Iris pigment epithelial cell (primary cell): ENCODE data around the gene RFLNA.
A peak's percentile ranks its signal among the peaks of the same experiment; 100 is the strongest.

ENCODE experiments used
- DNase-seq: peaks from one replicate; pipeline ENCODE4 v3.0.0-alpha.2; 2011; ENCODE audit warnings: low read depth

The RFLNA gene

DNA sequence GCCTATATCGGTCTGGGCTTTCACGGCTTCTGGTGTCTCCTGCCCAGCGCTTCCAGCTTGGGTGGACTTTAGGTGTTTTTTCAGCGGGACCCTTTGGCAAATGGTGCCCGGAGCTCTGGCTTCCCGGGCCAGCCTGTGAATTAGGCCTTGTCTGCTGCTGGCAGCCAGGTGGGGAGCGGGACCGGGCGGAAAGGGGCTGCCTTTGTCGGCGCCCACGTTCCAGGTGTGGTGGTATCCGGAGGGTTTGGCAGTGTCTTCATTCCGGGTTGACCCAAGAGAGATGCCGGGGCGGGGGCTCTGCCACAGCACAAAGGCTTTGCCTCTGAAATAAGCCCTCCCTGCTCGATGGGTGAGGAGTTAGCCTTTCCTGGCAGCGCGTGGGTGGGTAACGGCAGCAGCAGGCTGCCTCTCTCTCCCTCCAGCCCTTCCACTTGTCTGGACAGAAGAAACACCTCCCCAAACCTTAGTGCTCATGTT is 9.5 kb downstream of the RFLNA start:
- no peak for DNase-seq

DNA sequence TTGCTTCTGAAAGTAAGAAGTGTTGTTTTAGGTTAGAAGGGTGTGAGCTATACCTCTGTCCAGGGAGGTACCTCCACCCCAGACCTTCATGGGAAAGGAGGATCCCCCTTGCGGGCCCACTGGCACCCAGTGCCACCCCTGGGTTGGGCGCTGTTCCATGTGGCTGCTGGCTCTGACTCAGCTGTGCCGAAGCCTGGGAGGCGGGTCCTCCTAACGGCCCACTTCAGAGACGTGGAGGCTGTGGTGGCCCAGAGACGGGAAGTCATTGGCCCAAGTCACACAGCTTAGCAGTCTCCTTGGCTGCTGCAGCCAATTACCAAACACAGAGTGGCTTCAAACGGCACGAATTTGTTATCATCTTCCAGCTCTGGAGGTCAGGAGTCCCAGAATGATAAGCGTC is 10.2 kb downstream of the RFLNA start:
- DNase-seq, result no peak

DNA sequence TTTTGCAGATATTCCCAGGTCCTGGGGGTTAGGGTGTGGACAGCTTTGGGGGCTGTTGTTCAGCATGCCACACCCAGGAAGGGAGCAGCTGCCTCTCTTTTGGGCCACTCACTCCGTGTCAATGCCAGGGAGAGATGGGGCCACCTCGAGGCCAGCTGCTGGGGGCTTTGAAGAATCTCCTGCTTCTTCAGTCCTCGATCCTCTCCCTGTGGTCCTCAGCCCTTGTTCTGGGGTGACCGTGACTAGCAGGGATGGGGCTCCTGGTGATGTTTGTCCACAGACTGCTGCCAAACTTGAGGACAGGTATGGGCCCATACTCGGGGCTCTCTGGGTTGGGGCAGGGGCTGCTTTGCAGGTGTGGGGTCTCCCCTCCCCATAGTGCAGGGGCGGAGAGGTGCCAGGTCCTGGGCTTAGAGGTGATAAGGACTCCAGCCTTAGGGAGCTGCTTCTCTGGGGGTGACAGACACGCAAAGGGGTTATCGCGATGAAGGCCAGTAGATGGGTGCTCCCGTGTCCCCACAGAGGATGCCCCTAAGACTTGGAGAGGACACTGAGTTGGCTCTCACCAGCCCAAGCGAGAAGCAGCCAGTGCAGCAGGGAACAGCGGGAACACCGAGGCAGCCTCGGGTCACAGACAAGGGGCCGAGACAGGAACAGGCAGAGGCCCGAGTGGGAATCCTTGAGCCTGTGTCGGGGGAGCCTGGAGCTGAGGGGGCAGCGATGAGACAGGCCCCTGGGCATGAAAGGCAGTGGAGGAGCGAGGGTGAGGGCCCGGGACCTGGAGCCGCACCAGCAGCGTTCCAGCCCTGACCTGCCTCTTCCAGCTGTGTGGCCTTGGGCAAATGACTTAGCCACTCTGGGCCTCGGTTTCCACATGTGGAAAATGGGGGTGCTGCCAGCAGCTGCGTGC is 11.1 kb downstream of the RFLNA start:
- DNase-seq, result no peak

DNA sequence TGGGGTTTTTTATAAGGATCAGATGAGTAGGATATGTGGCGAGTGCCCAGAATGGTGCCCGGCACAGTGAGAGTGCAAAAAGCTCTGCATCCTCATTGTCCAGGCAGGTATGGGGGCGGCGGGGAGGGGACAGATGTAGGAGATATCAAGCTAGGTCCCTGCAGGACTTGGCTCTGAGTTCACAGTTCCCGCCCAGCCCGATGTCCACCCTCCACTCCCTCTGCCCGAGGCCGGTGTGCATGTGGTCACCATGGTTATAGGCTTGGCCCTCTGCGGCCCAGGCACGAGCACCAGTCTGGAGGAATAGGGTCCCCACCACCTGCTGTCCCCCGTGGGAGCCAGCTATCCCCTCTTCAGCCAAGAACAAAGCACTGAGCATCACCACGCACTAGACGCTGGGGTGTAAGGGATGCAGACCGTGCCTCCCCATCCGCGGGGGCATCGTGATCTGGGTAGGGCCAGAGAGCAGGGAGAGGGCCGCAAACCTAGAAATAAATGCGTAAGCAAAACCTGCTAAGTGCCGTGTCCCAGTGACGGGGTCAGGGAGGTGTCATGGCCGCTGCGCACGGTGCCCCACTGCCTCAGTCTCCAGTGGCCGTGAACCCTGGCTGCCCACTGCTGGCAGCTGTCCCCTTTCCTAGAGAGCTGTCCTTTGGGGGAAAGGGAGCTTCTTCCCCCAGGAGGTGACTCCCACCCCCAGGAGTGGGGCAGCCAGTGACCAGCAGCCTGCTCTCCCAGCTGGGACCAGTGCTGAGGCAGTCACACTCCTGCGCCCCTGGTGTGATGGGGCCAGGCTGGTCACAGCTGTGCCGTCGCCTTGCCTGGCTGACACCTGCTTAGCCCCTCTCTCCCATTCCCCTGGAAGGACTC is 12.0 kb downstream of the RFLNA start:
- DNase-seq, result no peak

DNA sequence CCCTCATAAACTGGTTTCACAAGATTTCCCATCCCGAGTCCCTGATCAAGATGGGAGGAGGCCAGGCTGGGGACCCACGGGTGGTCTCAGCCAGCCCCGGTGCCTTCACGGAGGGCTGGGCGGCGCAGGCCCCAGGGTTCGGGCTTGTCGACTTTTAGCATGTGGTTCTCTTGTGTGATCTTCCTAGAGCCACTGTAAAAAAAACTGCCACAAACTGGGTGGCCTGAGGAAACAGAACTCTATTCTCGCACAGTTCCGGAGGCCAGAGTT is 12.6 kb downstream of the RFLNA start:
- no peak for DNase-seq

DNA sequence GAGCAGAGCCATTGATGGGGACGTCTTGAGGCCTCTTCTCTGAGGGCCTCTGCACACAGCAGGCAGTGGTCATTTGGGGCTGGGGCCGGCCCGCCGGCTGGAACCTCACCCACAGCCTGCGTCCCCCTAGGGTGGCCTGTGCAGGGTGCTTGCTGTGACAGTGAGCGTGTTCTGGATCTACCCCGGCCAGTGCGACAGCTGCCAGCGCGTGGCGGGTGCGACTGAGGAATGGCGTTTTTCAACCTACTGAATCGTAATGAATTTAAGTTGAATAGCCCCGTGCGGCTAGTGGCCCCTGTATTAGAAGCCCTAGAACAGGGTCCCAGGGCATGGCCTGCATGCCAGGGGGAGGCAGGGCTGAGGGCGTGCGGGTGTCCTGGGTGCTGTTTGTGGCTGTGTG is 13.8 kb downstream of the RFLNA start:
- DNase-seq, result no peak

DNA sequence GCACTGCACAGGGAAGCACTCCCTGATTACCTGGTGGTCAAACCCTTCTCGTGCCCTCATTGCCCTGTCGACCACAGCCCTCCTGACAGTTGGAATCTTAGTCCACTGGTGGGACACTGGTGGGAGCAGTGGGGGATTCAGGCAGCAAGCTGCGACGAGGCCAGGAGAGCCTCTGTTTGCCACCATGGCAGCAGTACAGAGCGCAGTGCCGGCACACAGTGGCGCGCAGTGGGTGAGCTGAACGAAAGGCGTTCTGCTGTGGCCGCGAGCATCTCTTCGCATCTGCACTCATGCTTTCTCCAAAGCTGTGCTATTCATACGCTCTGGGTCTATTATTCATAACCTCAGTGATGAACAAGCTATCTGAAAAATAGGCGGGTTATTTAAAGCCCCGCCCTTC is 14.3 kb downstream of the RFLNA start:
- no peak for DNase-seq

DNA sequence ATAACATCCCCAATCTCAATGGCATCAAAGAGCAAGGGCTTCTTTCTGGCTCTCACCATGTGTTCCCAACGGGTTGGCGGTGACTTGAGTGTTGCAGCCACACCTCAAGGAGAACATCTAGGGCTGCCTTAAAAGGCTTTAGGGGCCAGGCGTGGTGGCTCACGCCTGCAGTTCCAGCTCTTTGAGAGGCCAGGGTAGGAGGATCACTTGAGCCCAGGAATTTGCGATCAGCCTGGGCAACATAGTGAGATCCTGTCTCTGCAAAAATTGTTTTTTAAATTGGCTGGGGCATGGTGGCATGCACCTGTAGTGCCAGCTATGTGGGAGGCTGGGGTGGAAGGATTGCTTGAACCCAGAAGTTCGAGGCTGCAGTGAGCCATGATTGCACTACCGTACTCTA is 14.9 kb downstream of the RFLNA start:
- no peak for DNase-seq

DNA sequence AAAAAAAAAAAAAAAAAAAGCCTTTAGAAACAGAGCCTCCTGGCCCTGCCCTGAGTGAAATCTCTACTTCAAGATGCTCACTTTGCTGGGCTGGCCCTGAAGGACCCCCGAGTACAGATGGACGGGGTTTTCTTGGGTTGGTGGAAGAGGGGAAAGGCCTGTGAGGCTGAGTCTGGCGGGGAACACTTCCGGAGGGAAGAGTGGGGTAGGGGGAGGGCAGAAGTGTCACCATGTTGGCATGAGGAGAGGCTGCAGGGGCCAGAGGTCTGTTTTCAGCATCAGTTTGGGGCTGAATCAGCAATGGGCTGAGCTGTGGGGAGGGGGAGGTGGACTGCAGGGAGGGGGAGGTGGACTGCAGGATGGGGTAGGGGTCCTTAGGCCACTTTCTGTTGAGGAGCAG is 15.3 kb downstream of the RFLNA start:
- no peak for DNase-seq

DNA sequence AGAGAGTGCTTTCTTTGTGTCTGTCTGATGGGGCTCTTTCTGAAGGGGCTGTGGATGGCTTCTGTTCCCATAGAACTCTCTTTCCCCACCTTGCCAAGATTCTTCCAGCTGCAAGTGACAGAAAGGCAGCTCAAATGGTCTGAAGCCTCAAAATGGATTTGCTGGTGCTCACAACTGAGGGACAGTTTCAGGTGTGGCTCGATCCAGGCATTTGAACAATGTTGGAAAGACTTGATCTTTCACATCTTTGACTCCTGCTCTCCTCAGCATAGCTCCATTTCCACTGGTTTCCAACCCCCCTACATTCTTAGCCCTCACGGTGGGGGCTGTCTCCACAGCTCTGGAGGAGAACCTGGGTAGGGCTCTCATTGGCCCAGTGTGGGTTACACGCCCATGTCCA is 15.9 kb downstream of the RFLNA start:
- DNase-seq, result no peak

DNA sequence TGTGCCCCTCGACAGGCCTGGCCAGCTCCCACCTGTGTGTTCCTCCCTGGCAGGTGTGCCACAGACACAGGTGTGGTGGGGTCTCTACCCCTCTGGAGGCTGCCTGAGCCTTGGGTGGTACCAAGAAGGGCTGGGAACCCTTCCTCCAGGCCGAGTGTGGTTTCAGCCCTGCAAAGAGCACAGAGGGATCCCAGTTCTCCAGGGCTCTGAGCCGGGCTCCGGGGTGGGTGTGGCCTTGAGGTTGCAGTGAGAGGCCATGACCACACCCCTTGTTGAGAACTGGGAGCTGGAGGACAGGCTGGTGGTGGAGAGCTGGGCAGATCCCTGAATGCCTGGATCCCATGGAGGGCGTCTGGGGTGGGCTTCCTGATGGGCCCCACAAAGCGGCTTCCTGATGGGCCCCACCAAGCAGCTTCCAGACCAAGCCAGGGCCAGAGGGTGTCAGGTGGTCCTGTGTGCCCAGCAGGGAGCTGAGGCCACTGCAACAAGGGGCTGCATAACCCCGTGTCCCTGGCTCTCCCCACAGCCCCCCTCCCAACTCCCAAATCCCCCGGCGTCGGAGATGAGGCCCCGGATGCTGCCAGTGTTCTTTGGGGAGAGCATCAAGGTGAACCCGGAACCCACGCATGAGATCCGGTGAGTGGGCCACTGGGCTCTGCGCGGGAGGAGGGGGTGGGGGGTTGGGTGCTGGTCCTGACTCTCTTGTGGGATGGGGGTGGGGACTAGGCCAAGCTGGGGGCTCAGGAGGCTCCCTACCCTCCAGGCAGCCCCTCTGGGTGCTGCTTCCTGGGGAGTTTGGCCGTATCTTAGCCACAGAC is 16.6 kb downstream of the RFLNA start:
- no peak for DNase-seq

DNA sequence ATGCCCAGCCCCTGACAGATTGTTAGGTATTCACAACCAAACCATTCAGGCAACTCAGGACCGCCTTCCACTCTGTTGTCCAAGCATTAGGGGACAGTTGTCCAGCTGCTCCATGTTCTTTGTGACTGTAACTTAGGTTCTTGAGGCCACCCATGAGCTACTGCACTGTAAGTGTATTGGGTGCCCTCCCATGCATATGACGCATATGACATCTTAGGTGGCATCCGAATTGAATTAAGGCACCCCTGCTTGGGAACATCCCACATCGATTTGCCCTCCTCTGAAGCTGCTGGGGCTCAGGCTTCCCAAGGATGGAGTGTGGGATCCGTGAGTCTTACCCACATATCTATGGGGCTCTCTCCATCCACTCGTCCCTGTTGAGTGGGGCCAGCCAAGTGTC is 17.7 kb downstream of the RFLNA start:
- no peak for DNase-seq

DNA sequence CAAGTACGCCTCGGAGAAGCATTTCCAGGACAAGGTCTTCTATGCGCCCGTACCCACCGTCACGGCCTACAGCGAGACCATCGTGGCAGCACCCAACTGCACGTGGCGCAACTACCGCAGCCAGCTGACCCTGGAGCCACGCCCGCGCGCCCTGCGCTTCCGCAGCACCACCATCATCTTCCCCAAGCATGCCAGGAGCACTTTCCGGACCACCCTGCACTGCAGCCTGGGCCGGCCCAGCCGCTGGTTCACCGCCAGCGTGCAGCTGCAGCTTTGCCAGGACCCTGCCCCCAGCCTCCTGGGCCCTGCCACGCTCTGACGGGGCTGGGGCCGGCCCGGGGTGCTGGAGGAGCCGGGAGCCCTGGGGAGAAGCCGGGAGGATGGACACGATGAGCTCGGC is 19.3 kb downstream of the RFLNA start:
- no peak for DNase-seq

DNA sequence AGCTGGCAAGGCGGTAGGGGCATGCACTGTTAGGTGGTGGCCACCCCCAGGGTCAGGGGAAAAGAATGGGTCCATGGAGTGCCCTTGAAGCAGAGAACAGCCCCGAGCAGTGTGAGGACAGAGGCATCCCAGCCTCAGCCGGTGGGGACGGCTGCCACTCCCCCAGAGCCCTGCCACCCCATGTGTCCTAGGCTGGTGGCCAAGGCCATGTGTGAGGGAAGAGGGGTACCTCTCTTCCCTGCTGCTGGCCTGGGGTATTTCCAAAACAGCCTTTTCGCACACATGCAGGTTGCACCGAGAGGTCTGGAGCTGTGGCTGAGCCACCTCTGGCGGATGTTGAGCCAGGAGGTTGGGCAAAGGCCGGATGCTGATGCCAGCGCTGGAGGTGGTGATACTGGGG is 19.9 kb downstream of the RFLNA start:
- DNase-seq, result no peak

DNA sequence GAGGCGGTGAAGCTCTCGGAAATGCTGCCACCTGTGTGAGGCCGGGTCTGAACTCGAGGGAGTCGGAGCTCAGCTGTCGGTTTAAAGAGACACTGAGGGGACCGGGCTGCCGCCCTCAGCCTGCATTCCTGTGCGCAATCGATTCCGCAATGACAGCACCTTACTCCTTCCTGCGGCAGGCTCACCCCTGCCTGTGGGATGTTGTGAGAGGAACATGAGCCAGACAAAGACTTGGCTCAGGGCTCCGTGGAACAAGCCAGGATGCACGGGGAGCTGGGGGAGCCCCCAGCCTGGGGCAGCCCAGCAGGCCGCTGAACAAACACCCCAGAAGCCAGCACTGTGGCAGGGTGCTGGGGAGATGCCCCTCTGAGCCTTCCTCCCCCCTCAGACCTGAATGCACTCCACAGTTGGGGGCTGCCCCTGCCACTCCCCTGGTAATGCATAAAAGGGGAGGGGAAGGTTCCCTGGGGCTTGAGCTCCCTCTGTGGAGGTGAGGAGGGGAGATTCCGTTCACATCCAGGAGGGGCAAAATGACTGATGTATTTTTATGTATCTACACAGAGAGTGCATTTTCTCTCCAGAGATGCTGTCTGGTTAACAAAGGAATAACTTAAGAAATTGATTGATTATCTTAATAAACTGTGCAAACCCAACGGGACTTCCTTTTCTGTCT is 20.6 kb downstream of the RFLNA start:
- DNase-seq, result no peak

DNA sequence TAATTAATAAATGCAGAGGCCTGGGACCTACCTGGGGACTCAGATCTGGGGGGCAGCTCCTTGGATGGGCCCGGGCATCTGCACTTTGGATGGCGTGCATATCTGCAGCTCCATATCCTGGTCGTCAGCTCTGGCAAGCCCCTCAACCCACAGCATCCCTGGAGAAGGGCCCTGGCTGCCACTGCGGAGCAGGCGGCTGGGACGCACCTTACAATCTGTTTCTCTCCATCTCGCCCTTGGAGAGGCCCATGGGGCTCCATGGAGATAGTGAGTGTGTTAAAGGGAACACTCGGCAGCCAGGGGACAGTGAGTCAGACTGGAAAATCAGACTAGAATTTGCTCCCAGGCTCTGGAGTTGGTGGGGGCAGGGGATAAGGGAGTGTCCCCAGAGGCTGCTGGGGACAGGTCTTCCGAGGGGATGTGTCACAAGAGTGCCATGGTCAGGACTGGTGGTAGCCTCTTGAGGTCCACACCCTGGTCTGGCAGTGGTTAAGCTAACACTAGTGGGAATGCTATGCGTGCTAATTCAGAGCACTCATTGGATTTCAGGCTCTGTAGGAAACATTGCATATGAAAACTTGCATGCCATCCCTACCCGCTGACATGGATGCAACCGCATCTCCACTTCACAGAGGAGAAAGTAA is 21.5 kb downstream of the RFLNA start:
- DNase-seq, result no peak

DNA sequence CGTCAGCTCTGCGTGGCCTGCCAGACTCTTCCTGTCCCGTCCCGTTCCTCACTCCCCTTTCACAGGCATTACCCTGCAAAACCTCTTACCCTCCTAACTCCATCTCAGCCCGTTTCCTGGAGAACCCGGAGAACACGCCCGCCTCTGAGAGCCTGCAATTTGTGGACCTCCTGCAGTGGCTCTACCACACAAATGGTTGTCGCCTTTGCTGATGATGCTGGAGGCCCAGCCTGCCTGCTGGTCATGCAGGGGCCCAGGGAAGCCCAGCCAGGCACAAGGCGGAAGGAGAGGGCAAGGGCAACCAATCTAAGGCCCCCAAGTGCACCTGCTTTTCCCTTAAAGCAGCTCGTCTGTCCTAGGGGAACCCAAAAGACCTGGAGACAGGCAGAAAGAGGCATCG is 22.5 kb downstream of the RFLNA start:
- no peak for DNase-seq

DNA sequence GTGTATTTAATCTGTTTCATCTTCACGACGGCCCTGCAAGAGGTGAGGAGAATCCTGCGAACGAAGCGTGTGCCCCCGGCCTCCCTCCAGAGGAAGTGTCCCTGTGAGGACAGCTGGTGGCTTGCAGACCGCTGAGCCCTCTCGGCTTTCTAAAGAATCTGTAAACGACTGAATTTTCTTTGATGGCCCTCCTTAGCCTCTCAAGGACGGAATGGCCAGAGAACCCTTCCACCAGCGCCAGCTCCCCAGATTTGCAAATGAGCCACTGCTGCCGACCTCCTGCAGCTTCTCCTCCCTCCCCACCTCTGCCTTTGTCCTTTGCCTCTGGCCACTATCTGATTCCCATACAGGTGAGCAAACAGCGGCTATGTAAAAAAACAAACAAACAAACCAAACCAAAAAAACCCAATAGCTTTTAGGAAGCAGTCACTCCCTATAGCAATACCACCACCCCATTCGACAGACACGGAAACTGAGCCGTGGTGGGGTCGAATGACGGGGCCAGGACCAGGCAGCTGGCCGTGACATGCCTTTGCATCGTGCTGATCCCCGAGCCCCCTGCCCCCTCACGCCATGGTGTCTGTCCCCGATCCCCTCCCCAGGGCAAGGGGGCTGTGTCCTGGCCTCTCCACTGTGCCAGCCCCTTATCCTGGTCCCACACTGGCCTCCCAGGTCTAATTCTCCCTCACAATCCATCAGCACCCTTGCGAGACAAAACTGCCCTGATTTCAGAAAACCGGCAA is 23.6 kb downstream of the RFLNA start:
- DNase-seq, result no peak

DNA sequence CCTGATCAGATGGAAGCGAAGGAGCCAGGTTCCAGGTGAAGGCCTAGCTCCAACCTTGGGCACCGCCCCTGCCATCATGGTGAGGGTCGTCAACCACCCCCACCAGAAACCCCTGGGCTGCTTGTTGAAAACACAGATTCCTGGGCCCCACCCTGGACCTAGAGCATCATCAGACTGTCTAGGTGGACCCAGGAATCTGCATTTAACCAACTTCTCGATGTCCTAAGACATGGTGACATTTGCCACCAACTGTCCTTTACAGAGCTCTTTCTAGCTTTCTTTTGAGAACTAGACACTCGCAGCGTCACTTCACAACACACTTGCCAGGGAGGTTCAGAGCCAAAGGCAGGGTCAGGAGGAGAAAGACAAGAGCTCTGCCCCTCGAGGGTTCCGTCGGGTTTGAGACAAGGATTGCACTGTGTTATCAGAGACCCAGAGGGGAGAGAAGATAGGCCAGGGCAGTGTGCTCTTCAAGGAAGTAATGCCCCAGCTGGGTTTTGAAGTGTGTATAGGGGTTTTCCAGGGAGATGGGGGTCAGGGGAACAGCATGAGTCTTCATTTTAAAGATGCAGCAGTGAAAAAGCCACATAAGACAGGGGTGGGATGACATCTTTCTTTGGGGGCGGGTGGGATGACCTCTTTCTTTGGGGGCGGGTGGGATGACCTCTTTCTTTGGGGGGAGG is 24.6 kb downstream of the RFLNA start:
- DNase-seq, result no peak

DNA sequence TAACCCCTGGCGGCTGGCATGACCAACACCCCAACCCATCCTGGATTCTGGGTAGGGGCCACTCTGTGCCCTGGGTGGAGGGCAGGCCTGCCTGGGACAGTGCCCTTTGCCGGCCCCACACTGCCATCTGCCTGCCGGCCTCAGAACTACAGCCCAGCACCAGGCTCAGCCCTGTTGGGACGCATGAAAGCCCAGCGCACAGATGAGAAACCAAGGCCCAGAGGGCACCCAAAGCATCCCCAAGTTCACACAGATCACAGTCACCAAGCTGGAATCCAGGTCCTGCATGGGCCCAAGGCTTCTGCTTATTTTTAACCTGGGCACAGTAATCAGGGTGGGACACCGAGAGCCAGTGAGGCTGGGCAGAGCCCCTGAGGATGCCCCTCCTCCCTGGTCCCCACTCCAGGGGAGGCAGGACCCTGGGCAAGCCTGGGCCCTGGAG is 26.2 kb downstream of the RFLNA start:
- peak; percentile 35 for DNase-seq
